HG03108 (cell line): Measurements from ENCODE around the gene PPT2.
"Not testable (repeated sequence)": the region's sequence is repeated elsewhere in the genome, so short reads cannot be mapped to it uniquely, and the experiment has no call there.

ENCODE experiments used
- ATAC-seq: cut with Tn5 transposase; IDR thresholded peaks from one replicate; pipeline ENCODE4 v1.9.1; 2021; ENCODE audit warnings: moderate library complexity; ENCODE audit not compliant: unreplicated experiment

Gene PPT2

GRCh38 chr6:32188381-32189068, 34.6 kb downstream of the PPT2 start:
- ATAC-seq: no peak

DNA sequence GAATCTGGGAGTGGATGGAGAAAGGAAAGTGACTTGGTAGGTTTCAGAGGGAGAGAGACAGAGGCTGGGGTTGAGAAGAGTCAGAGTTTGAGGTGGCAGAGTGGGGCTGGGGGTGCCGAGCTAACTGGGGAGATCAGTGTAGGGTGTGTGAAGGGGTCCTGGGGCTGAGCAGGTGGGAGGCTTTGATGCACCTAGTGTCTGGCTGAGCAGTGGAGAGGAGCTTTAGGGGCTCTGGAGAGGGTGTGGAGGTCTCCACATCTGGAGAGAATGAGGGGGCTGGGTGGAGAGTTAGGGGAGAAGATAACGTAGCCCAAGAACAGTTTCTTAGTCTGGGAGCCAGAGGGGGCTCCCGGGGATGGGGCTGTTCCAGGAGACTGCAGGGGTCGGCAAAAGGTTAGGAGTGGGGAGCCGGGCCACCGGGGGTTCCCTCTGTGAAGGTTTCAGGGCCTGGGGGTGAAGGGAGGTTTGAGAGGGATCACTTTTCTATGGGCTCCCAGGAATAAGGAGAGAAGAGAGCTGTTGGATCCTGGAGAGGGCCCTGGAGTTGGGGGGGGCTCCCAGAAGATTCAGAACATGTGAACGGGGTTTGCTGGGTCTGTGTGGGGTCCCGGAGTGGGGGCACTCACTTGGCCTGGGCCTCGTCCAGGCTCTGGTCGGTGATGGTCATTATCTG, 35.3 kb downstream of the PPT2 start:
- ATAC-seq: no peak

DNA sequence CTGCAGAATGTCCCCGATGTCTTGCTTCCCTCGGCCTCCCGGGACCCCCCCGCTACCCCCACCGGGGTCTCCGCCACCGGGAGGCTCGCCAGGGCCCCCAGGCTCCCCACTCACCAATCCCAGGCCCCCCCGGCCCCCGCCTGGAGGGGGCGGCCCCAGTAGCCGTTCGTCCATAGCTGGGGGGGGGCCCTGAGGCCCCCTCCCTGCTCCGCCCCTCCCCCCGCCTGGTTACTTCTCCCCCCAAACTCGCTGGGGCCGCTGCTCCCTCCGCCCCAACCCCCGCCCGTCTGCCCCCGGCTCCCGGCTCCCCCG, 35.8 kb downstream of the PPT2 start:
- no peak for ATAC-seq

- ATAC-seq: peak; percentile 51
These were observed 36.3 kb downstream of the PPT2 start, which contains the start of gene PBX2 for GRCh38 chr6:32190054-32190851. Gene PBX2, minus strand, starts transcription at chr6:32190202. Its CDS starts 287 bp downstream, at chr6:32189915.

DNA sequence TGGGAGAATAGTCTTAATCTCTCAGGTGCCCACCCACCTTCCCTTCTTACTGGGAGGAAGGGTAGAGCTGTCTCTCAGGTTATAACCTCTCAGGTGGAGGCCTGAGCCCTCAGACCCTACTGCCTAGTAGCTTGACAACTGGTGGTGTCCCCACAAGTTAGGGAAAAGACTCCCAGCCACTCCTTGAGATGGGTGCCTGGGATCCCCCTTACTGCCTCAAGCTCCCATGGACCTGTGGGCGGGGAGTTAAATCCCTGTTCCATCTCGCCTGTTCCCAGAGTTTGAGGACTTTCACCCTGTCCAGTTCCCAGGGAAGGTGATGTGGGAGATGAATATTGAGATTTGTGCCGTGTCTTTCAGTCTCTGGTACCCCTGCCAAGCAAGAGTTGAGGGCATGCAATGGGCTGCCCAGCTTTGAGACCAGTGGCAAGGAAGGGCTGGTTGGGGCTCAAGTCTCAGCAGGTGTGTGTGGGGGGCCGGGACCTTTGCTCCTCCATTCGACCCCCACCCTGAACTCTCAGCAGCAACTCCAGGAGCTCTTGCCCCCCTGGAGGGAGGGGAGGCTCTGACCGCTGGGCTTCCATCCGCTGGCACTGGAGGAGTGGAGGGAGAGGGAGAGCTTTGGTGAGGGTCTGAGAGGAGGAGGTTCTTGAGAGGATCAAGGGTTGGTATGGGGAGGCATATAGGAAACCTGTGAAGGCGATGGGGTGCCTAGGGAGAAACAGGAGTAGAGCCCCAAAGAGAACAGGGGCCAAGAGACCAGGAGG, 37.2 kb downstream of the PPT2 start:
- no peak for ATAC-seq

DNA sequence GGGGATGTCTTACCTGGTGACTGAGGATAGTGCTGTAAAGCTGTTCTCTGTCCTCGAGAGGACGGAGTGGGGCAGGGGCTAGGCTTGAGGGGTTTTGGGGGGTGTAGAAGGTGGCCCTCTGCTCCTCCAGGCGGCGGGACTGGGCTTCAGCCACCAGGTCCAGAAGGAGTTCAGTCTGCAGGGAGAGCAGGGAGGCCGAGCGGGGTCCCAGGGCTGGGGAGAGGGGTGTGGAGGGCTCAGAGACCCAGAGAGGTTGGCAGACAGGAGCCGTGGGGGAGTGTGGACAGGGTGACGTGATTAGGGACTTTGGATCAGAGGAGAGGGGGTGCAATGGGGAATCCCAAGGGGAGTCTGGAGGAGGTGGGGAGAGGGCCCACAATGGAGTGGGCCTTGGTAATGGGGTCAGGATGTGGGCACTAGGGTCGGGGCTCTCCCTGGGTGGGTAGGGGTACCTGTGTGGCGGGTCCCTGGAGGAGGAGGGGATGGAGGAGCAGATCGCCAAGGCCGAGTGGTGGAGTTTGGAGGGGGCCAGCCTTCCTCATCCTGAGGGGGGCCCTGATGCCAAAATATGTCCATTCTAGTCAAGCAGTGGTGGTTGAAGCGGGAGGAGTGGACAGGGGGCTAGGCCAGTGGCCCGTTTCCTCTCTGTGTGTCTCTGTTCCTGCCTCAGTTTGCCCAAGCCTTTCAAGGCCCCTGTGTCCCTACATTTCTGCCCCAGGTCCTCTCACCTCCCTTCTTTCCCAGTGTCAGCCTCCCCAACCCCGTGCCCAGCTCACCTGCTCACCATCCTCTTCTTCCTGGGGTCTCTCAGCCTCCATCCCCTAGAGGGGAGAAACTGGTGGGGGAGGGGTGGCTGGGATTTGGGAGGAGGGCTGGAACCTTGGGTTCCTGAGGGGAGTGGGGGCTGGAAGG, 38.0 kb downstream of the PPT2 start:
- ATAC-seq: no peak

DNA sequence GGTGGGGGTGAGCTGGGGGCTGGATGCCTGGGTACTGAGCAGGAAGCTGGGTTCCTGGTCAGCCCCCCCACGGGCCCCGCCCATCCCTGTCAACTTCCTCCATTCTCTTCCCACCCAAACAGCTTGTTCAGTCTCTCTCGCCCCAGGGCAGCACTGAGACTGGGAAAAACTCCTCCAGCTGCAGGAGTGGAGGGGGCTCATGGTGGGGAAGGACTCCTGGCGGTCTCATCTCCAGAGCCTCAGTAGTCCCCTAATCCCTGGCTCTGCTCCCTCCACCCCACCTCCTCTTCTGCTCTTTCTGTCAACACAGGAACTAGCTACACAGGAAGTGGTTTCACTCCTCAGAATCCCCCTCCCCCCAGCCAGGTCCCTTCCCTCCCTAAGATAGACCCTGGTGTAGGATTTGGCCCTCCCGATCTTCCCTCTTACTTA, 38.7 kb downstream of the PPT2 start, which contains the start of gene GPSM3:
GPSM3 (minus strand) TSS at position 36 of the 432 bp plus-strand sequence. CDS start 130 bp downstream, outside the sequence.
- no peak for ATAC-seq

- ATAC-seq: not testable (repeated sequence)
These were observed 39.2 kb downstream of the PPT2 start for GRCh38 chr6:32193096-32193495.

GRCh38 chr6:32194388-32194787, 40.4 kb downstream of the PPT2 start:
- no peak for ATAC-seq

DNA sequence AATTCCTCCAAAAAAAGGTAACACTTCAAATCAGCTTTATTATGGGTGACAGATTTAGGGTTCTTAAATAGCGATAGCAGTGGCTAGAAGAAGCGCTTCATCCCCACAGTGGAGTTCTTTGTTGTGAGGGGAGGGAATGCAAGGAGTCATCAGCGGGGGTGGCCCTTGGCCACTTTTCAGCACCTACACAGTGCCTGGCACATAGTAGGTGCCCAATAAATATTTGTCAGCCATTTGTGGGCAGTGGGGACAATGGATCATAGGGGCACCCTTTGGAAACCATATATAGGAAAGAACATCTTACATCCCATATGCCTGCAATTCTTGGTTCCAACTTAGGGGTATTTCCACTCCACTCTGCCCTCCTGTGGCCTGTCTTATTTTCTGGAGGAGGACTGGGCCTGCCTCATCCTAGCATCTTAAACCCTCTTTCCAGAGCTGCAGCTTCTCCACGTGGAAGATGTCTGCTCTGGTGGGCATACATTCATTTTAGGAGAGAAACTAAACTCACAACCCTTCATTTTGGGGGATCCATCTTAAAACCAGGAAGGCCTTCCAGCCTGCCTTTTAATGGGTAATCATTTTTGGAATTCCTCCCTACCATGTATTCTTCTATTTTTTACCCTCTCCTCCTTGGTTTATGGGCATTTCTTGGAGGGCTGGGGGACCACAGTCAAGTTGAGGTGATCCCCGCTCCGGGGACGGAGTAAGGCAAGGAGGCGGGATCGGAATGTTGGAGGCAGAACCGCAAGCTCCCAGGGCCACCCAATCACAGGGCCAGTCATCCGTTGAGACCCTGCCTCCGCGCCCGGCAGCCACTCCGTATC, 41.1 kb downstream of the PPT2 start:
- ATAC-seq: no peak

DNA sequence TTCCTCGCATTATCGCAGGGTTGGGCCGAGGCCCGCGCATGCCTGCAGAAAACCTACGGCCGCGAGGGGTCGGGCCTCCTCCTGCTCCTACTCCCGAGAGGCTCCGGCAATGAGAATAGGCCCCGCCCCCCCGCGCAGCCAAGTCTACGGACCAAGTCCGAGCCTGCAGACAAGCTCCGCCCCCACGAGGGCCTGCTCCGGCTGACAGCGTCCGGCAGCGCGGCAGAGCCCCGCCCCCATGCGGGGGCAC, 41.6 kb downstream of the PPT2 start:
- peak; percentile 67 for ATAC-seq

DNA sequence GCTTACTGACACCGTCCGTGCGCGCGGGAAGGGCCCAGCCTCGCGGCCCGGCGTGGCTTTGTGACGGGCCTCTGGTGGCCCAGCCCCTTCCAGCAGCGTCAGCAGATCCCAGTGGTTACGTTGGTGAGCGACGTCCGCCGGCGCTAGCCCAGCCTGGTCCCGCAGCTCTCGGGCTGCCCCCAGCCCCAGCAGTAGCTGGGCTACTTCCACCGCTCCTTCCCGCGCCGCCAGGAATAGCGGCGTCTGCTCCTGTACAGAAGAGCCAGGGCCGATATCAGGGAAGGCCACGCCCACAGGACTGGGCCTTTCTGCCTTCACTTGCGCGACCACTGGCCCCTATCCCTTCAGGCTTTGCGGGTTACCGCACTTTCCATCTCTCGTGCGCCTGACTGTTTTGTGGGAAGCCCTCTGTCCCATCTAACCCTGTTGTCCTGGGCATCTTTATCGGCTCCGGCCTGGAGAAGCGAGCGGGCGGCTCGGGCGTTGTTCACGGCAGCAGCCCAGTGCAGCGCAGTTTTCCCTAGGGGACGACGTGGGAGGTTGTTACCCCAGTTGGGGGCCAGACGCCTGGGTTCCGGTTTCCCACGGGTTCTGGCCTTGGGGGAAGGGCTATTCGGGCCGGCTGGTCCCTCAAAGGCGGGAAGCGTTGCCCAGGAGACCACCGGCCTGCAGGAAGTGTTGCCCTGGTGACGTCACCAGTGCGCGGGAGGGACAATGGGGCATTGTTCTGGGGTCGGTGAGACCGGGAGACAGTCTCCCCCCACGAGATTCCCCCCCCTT, 42.2 kb downstream of the PPT2 start:
- peak; percentile 78 for ATAC-seq

- ATAC-seq: no peak
These were observed 43.0 kb downstream of the PPT2 start for GRCh38 chr6:32196682-32197616.

DNA sequence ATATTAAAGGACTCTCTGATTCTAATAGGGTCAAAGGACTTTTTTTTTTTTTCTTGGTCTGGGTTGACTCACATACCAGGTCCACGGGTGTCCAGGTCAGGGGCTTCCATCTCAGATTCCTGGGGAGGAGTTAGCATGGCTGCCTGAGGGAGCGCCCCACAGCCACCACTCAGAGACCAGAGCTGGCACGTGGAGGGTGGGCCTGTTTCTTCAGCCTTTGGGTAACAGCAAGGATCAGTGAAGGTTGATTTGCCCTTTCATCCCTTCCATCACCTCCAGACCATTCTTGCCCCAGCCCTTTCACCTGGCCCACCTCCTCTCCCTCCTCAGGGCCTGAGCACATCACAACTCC, 44.4 kb downstream of the PPT2 start:
- no peak for ATAC-seq

GRCh38 chr6:32198866-32199265, 44.9 kb downstream of the PPT2 start:
- ATAC-seq: no peak

- ATAC-seq: no peak
These were observed 47.0 kb downstream of the PPT2 start for GRCh38 chr6:32200711-32201475.

GRCh38 chr6:32202186-32202585, 48.2 kb downstream of the PPT2 start:
- ATAC-seq: no peak
